NCI-H1694 treated with DMSO at 0.1 percent for 48 hours (cell line): Measurements from ENCODE around the gene HSD17B14.
A peak's percentile ranks its signal among the peaks of the same experiment; 100 is the strongest.

ENCODE experiments used
- DNase-seq: peaks from one replicate; lab custom pipeline; 2025; lab: John Stamatoyannopoulos, UW

The HSD17B14 gene

DNA sequence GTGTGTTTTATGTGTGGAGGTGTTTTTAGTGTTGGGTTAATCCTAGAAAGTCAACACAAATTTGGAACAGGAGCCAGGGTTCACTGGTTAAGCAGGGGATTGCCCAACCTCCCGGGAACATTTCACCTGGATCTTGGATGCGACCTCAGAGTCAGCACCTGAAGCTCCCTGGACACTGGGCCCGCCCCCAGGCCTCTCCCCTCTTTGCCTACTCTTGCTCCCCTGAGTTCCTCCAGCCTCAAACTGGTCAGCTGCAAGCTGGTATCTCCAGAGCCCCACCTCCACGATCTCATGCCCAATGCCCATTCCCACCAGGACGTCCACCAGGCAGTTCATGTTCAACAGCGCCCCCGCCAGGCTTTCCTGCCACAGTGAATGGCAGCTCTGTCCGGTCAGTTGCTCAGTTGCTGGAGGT is 9.7 kb downstream of the HSD17B14 start:
- no peak for DNase-seq

DNA sequence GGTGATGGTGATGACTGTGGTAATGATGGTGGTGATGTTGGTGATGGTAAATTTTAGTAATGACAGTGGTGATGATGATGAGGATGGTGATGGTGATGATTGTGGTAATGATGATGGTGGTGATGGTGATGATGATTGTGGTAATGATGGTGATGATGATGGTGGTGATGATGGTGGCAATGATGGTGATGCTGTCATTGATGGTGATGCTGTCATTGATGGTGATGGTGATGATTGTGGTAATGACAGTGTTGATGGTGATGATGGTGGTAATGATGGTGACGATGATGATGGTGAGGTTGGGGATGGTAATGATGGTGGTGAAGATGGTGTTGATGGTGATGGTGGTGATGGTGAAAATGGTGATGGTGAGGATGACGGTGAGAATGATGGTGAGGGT is 13.8 kb downstream of the HSD17B14 start:
- DNase-seq: no peak

DNA sequence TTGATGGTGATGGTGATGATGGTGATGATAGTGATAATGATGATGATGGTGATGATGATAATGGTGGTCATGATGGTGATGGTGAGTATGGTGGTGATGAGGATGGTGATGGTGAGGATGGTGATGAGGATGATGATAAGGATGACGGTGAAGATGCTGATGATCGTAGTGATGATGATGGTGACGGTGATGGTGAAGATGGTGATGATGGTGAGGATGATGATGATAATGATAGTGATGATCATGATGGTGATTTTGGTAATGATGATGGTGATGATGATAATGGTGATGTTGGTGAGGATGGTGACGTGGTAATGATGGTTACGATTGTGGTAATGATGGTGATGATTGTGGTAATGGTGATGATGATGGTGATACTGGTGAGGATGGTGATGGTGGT is 14.7 kb downstream of the HSD17B14 start:
- no peak for DNase-seq

DNA sequence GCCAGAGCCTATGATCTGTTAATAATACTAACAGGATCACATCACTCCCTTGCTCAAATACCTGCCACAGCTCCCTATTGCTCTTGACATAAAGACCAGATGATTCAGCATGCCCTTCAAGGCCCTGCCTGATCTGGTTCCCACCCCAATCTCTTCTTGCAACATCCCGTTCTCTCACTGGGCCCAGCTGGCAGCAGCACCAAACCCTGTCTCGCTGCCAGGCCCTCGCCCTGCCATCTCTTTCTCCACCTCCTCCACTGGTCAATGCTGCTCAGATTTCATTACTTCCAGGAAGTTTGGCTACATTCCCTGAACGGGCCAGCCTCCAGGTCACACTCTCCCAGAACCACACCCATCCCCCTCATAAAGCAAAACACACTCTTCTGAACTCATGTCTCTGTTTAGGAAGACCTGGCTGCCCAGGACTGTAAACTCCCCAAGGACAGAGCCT is 16.9 kb downstream of the HSD17B14 start:
- no peak for DNase-seq

DNA sequence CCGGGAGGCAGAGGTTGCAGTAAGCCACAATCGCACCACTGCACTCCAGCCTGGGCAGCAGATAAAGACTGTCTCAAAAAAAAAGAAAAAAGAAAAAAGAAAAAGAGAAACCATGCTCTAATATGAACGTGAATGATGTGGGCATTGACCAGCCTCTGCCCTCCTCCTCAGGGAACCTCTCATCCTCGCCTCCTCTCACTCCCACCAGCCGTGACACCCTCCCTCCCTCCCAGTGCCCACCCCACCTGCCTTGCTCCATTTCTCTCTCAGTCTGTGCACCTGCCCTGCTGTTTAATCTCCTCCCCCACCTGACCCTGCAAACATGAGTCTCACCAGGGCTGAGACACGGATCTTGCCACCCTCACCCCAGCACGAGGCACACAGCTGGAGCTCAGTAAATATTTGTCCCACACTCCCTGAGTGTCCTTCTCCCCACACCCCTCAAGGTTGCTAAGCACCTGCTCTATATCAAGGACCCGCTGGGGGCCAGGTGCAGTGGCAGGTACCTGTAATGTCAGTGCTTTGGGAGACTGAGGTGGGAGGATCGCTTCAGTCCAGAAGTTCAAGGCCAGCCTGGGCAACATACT is 18.0 kb downstream of the HSD17B14 start:
- DNase-seq: no peak

DNA sequence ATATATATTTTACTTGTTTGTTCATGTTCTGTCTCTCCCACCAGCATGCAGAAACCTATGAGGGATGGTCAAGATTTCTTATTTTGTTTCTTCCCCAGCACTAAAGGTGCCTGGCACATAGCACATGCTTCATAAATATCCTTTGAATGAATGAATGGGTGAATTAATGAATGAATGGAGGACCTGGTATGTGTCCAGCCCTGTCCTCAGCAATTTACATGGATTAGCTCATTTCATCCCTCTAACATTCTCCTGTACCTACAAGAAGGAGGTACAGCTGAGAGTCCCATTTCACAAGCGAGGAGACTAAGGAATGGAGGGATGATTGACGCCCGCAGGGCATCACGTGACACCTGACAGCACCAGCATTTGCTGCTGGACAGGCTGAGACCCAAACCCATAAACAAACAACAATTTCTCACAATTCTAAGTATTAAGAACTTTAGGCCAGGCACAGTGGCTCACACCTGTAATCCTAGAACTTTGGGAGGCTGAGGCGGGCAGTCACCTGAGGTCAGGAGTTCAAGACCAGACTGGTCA is 18.6 kb downstream of the HSD17B14 start:
- no peak for DNase-seq

DNA sequence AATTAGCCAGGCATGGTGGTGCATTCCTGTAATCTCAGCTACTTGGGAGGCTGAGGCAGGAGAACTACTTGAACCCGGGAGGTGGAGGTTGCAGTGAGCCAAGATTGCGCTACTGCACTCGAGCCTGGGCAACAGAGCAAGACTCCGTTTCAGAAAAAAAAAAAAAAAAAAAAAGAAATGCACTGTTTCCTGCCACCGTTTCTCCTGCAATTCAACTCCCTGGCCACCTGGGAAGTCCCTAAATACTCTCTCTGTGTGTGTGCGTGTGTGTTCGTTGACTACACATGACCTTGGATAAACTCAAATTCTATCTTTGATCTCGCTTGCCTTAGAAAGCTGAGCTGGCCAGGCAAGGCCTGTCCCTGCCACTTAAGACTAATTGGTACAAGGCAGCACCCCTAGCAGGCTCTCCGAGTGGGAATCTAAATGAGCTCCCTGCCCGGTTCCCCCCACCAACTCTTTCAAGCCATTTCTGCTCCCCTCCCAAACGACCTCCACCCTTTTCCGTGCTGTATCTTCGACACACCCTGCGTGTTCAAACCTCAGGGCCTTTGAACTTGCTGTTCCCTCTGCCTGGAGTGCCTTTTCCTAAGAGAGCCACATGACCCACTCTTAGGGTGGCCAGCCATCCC is 20.3 kb downstream of the HSD17B14 start:
- DNase-seq: no peak

DNA sequence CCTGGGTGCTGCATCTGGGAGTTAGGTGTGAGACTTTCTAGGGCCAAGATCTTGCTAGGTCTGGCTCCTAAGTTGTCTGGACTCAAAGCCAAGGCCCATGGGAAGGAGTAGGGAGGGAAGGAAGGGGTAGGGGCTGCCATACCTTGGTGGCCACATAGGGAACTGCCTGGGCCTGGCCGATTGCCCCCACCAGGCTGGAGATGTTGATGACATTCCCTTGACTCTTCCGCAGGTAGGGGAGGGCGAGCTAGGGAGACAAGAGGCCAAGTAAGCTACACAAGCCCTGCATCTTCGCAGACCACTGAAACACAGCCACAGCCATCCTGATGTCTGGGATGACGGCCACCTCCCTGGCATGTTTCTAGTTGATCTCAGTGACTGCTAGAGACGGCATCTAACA is 21.4 kb downstream of the HSD17B14 start:
- DNase-seq: no peak

DNA sequence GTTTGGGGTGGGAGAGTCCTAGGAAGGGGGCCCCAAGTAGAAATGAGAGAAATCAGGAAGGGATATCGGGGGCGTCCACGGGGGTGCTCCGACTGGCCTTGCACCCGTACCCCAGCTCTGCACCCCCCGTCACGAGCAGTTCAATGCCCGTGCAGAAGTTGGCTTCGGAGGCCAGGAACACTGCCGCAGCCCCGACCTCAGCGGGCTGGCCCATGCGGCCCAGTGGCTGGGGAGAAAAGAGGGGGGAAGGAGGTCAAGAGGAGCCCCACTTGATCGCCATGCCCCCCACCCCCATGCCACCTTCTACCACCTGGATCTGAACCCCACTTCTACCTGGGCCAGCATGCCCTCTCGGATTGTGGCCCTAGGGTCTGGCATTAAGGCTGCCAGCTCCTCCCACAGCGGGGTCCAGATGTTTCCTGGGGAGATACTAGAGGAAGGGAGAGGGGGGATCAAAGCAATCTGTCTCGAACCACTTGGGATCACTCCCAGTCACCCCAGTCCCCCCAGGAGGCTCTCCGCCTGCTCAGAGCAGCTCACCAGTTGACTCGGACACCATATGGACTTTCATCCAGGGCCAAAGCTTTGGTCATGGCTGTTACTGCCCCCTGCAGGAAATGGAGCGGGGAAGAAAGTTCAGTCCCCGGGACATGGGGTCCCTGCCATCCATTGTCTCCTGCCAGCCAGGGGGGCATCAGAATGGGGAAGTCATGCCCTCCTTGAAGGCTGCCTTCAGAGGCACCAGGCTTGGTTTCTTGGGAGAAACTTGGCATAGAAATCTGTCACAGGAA is 23.0 kb downstream of the HSD17B14 start:
- no peak for DNase-seq

DNA sequence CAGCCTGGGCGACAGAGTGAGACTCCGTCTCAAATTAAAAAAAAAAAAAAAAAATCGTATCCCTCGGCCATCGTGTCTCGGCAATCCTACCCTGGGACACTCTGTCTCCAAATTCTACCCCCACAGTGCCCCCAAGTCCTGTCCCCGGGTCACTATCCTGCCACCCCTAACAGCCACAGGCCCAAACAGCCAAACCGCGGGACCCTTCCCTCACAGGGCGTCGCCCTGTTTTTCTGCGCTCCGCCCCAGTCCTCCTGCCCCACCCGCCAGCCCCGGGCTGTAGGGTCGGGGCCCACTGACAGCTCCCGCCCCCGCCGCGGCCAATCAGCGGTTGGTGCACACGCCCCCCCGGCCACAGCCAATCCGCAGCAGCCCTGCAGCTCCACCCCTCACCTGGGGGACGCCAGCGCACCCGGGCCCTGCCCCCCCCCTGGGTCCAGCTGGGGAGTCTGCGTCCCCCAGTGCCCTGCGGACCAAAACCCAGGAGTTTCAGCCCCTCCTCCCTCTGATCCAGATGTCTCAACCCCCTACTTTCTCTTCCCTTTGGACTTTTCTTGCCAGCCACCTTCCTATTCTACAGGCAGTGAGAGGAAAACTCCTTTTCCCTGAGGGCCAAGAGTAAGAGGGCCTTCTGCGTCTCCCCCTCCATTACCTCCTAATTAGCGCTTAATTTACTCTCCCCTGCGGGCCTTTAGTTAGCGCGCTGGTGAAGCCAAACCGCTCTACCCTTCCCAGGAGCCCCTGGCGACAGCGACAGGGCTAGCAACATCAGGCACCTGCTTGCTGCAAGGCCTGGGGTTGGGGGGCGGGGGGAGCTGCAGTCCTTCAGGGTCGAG is 24.0 kb downstream of the HSD17B14 start:
- peak; percentile 59 for DNase-seq

DNA sequence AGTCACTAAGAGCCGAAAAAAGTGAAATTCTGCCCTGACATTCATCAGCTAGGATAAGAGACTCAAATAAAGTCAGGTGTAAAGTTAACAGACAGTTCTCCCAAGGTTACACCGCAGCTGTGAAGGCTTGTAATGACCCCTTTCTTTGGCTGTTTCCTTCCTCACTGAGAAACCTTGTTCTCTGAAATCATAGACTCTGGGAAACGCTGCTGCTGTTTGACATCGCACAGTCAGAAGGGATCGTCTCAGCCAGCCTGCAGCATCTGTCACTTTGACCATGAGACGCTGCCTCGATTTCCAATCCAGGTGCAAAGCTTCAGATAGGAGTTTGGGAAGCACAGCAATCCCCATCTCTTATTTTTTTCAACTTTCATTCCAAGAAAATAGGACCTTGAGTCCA is 26.1 kb downstream of the HSD17B14 start:
- DNase-seq: no peak

DNA sequence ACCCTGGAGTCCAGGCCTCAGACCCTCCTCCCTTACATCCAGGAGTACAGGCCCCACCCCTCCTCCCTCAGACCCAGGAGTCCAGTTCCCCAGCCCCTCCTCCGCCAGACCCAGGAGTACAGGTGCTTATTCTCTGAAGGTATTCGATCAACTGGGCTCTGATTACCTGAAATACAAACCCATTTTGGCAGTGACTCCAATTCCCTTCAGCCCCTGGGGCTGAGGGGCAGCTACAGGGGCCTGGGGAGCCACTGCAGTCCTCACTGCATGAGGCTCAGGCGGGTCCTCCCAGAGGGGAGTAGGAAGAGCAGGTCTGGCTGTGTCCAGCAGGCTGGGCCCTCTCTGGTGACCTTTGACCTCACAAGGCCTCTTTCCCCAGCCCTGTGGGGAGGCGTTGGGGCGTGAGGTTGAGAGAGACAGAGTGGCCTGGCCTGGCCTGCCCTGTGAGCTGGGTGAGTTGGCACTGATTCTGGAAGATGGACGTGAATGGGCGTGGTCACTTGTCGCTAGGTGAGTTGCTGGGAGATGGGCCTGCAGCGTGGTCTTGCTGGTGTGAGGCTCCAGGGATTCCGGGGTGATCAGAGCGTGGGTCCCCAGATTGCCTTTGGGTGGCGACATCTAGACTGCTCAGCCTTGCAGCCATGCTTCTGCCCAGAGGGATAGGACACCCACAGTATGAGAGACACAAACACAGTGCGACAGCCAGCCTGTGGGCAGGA is 28.5 kb downstream of the HSD17B14 start:
- DNase-seq: no peak

DNA sequence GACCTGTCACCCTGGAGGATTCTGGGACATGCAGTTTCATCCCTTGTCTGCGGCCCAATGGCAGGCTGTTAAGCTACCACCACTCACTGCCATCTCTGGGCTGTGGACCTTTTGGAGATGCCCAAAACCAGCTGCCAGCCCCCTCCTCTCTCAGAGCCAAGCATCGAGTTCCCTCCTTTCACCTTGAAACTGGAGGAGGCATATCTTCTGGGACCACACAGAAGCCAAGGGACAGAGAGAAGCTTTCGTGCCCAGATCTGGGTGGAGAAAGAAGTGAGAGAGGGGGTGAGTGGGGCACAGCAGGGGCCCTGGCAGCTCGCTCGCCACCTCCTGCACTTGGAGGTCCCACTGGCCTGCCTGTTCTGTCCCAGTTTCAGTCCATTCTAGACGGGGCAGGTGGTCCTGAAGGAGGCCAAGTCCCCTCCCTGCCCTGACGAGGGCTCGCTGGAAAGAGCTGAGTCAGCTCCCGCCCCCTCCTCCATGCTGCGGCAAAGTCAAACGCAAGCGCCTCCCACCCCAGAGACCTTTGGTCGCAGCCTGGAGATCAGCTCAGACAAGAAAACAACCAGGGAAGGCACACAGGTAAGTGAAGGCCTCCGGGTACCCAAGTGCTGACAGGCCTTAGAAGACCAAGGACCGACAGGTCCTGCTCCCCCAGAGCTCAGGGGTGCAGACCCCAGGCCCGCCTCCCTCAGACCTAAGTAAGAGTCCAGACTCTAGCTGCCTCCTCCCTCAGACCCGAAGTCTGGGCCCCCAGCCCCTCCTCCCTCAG is 29.3 kb downstream of the HSD17B14 start:
- no peak for DNase-seq

DNA sequence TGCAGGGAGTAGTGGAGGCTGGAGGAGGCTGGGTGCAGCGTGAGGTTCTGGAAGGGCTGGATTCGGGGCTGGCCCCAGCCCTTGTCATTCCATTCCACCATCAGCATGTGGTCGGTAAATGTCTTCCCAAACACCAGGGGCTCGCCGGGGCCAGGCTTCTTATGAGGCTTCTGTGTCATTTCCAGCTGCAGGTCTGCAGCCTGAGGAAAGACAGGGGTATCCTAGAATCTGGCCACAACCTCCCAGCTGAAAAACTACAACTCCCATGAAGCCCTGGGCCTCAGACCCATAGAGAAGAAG is 29.8 kb downstream of the HSD17B14 start:
- DNase-seq: no peak

DNA sequence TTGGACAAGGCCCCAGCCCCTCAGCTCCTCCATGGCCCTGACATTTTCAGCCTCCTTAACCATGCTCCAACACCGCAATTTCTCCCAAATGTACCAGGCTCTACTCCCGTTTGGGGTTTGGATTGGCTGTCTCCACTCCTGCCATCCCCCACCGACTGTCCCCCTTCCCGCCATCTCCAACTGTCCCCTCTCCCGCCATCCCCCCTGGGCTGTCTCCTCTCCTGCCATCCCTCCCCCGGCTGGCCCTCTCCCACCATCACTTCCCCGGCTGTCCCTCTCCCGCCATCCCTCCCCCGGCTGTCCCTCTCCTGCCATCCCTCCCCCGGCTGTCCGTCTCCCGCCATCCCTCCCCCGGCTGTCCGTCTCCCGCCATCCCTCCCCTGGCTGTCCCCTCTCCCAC is 30.8 kb downstream of the HSD17B14 start:
- no peak for DNase-seq

DNA sequence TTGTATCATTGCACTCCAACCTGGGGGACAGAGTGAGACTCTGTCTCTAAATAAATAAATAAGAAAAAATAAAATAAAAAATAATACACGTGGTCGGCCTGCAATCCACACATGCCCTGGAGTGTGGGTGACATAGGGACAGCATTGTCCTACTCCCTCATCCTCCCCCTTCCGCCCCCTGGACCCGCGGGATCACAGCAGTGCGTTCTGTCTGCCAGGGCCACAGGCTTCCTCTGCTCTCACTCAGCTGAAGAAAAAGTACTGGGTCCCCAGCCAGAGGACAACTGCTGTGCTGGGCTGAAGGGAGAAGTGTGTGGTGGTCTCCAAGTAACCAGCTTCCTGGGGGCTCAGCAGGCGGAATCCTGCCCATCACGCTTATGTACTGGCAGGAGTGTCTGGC is 31.8 kb downstream of the HSD17B14 start:
- no peak for DNase-seq

DNA sequence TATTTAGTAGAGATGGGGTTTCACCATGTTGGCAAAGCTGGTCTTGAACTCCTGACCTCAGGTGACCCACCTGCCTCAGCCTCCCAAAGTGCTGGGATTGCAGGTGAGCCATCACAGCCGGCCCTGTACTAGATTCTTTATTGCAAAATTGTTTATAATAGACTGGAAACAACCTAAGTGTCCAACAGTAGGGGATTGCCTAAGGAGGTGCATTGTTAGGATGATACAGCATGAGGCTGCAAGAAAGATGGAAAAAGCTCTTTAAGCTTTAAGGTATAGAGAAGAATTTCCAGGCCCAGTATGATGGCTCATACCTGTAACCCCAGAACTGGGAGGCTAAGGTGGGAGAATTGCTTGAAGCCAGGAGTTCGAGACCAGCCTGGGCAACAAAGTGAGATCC is 33.7 kb downstream of the HSD17B14 start:
- no peak for DNase-seq

DNA sequence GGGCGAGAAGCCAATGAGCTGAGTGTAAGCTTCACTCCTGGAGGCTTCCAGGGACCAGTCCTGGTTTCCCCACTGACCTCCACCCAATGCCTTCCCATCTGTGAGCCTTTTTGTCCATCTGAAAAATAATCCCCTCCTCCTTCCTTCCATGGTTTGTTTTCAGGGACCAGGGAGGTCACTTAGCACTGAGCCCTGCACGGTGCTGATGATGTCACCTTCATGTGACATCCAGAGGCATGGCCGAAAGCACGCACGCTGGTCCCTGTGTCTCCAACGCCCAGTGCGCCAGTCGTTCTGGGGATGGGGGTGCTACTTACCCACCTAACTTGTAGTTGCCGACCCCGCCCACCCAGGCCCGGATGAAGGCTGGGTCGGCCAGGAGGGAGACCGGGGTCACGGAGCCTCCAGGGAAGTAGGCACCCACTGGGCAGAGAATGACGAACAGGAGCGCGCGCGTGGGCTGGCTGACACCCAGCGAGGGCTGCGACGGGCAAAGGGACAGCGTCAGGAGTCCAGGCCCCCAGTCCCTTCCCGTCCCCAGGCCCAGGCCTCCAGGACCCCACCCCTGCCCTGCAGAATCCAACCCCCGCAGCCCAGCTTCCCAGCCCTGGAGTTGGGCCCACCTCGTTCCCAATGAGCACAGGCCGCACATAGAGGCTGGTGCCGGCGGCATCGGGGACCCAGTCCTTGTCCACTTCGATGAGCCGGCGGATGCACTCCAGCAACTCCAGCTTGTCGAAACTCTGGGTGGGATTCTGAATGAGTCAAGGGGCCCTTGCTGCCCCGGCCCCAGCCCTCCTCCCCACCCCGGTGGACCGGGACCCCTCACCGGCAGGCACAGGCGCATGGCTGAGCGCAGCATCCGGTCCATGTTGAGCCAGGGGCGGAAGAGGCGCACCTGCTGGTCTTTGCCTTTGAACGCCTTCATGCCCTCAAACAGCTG is 36.7 kb downstream of the HSD17B14 start:
- no peak for DNase-seq

DNA sequence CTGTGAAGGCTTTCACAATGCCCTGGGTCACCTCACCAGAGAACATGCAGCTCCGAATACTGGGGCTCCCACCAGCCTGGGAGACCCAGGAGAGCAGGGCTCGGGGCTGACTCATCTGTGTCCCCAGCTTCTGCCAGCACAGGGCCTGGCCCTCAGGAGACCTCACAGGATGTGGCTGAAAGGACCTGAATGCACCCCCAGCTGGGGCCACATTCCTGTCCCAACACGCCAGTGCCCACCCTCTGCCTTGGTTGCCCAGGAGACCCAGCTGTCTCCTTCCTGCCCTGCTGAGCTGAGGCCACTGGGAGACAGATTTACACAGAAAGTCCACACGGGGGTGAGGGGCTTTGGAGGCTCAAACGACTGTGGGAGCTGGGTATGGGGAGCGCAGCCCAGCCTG is 37.4 kb downstream of the HSD17B14 start:
- no peak for DNase-seq

DNA sequence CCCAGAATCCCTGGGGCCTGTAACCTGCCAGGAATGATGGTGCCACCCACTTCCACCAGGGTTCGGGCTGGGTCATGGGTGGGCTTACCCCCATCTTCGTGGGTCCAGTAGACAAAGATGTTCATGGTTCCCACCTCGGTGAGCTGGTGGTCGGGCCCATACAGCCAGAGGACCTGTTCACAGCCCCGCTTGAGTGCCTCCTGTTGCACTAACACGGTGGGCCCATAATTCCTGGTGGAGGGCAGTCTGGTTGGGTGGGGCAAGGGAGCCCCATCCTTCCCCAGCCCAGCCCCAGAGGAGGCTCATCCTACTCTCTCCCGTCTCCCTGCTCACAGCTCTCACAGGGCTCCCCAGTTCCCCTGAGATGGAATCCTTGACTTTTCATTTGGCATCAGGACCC is 39.2 kb downstream of the HSD17B14 start:
- DNase-seq: no peak
